Measurements from ENCODE around the gene GRM5.
"Not testable (repeated sequence)": the region's sequence is repeated elsewhere in the genome, so short reads cannot be mapped to it uniquely, and the experiment has no call there.

GRM5 gene

GRCh38 chr11:88972210-88972609 lies 93.6 kb downstream of the GRM5 start:
- no peak for DNase-seq

- not testable (repeated sequence) for DNase-seq
These were observed 104.2 kb downstream of the GRM5 start for GRCh38 chr11:88961621-88962020.

- not testable (repeated sequence) for DNase-seq
These were observed 105.9 kb downstream of the GRM5 start for GRCh38 chr11:88959857-88960256.

- no peak for DNase-seq
These were observed 114.8 kb downstream of the GRM5 start for GRCh38 chr11:88950975-88951374.

GRCh38 chr11:88948908-88949307 lies 116.9 kb downstream of the GRM5 start:
- not testable (repeated sequence) for DNase-seq

- DNase-seq, result not testable (repeated sequence)
These were observed 117.8 kb downstream of the GRM5 start for GRCh38 chr11:88947843-88948572.

GRCh38 chr11:88929665-88930064 lies 136.1 kb downstream of the GRM5 start:
- DNase-seq, result not testable (repeated sequence)

GRCh38 chr11:88917065-88917464 lies 148.7 kb downstream of the GRM5 start:
- DNase-seq, result not testable (repeated sequence)

- DNase-seq, result no peak
These were observed 156.3 kb downstream of the GRM5 start for GRCh38 chr11:88909500-88909899.

GRCh38 chr11:88901436-88901835 lies 164.3 kb downstream of the GRM5 start:
- not testable (repeated sequence) for DNase-seq

- not testable (repeated sequence) for DNase-seq
These were observed 176.9 kb downstream of the GRM5 start for GRCh38 chr11:88888855-88889254.

- DNase-seq, result no peak
These were observed 179.0 kb downstream of the GRM5 start for GRCh38 chr11:88886796-88887195.

- not testable (repeated sequence) for DNase-seq
These were observed 183.0 kb downstream of the GRM5 start for GRCh38 chr11:88882800-88883199.

- no peak for DNase-seq
These were observed 204.2 kb downstream of the GRM5 start for GRCh38 chr11:88861618-88862017.

- DNase-seq, result not testable (repeated sequence)
These were observed 205.4 kb downstream of the GRM5 start for GRCh38 chr11:88860431-88860830.

GRCh38 chr11:88853963-88854362 lies 211.8 kb downstream of the GRM5 start:
- not testable (repeated sequence) for DNase-seq

- not testable (repeated sequence) for DNase-seq
These were observed 214.2 kb downstream of the GRM5 start for GRCh38 chr11:88851547-88851946.

GRCh38 chr11:88849773-88850172 lies 216.0 kb downstream of the GRM5 start:
- not testable (repeated sequence) for DNase-seq

GRCh38 chr11:88849368-88849767 lies 216.4 kb downstream of the GRM5 start:
- DNase-seq, result no peak

GRCh38 chr11:88846266-88846665 lies 219.5 kb downstream of the GRM5 start:
- DNase-seq, result not testable (repeated sequence)

- DNase-seq, result not testable (repeated sequence)
These were observed 220.8 kb downstream of the GRM5 start for GRCh38 chr11:88844941-88845340.

- not testable (repeated sequence) for DNase-seq
These were observed 221.9 kb downstream of the GRM5 start for GRCh38 chr11:88843766-88844426.

GRCh38 chr11:88838139-88838538 lies 227.6 kb downstream of the GRM5 start:
- DNase-seq, result not testable (repeated sequence)

- DNase-seq, result not testable (repeated sequence)
These were observed 230.1 kb downstream of the GRM5 start for GRCh38 chr11:88835709-88836108.

Measured in NCI-H1048 (cell line).